ENCODE results near the gene DENND1A. TPM values are rescaled to one million over a fixed set of nuclear protein-coding genes. Genes with fewer than 3 reads are reported as not detected.

DENND1A gene
- total RNA-seq, 2 experiments from 2014 or later, result 12.2 to 14.5 TPM

GRCh38 chr9:123763910-123764588 is 165.9 kb downstream of the DENND1A start:
- Mint-ChIP-seq H3K36me3 (no peaks in the 10 kb centered on the region), H3K4me3 (no peak overlapping the region), H3K9me3 (ENCODE audit: low read depth) (no peaks in the 10 kb centered on the region), H3K27ac (no peak overlapping the region), H3K27me3 (no peaks in the 10 kb centered on the region), H3K4me1 (no peaks in the 10 kb centered on the region)
- CTCF ChIA-PET, result no interaction called here
- ATAC-seq, result no peak
- no peak for DNase-seq

GRCh38 chr9:123761905-123762605 is 167.9 kb downstream of the DENND1A start:
- Mint-ChIP-seq H3K4me1 (no peaks in the 10 kb centered on the region), H3K27me3 (no peaks in the 10 kb centered on the region), H3K27ac (no peak overlapping the region), H3K4me3 (no peak overlapping the region), H3K9me3 (ENCODE audit: low read depth) (no peaks in the 10 kb centered on the region), H3K36me3 (no peaks in the 10 kb centered on the region)
- ATAC-seq (no peak), DNase-seq (no peak)
- CTCF ChIA-PET, result no interaction called here

GRCh38 chr9:123757960-123758359 is 172.0 kb downstream of the DENND1A start:
- Mint-ChIP-seq H3K36me3 (no peaks in the 10 kb centered on the region), H3K27me3 (no peaks in the 10 kb centered on the region), H3K9me3 (ENCODE audit: low read depth) (no peaks in the 10 kb centered on the region), H3K4me1 (peaks cover 3% of the 10 kb centered on the region), H3K27ac (no peak overlapping the region), H3K4me3 (no peak overlapping the region)
- CTCF ChIA-PET, result no interaction called here
- ATAC-seq (no peak), DNase-seq (no peak)

GRCh38 chr9:123757547-123757946 is 172.4 kb downstream of the DENND1A start:
- H3K36me3 Mint-ChIP-seq, result no peaks in the 10 kb centered on the region
- DNase-seq (no peak), ATAC-seq (no peak)
- CTCF ChIA-PET, result no interaction called here
- no peaks in the 10 kb centered on the region for H3K27me3 Mint-ChIP-seq
- H3K9me3 Mint-ChIP-seq (ENCODE audit: low read depth), result no peaks in the 10 kb centered on the region
- H3K4me1 Mint-ChIP-seq, result peaks cover 3% of the 10 kb centered on the region
- no peak overlapping the region for H3K4me3 Mint-ChIP-seq
- no peak overlapping the region for H3K27ac Mint-ChIP-seq

- Mint-ChIP-seq H3K27me3 (no peaks in the 10 kb centered on the region), H3K4me1 (peaks cover 3% of the 10 kb centered on the region), H3K9me3 (ENCODE audit: low read depth) (no peaks in the 10 kb centered on the region), H3K27ac (no peak overlapping the region), H3K36me3 (no peaks in the 10 kb centered on the region), H3K4me3 (no peak overlapping the region)
- ATAC-seq, result no peak
- CTCF ChIA-PET, result no interaction called here
- no peak for DNase-seq
Observed at GRCh38 chr9:123756484-123757106, 173.3 kb downstream of the DENND1A start.

- no peaks in the 10 kb centered on the region for H3K9me3 Mint-ChIP-seq (ENCODE audit: low read depth)
- DNase-seq (no peak), ATAC-seq (no peak)
- no peak overlapping the region for H3K4me3 Mint-ChIP-seq
- H3K4me1 Mint-ChIP-seq, result peaks cover 7% of the 10 kb centered on the region
- H3K27me3 Mint-ChIP-seq, result no peaks in the 10 kb centered on the region
- H3K27ac Mint-ChIP-seq, result no peak overlapping the region
- H3K36me3 Mint-ChIP-seq, result no peaks in the 10 kb centered on the region
- CTCF ChIA-PET, result no interaction called here
Observed at GRCh38 chr9:123753669-123754258, 176.2 kb downstream of the DENND1A start.

- CTCF ChIA-PET, result no interaction called here
- Mint-ChIP-seq H3K27ac (no peak overlapping the region), H3K27me3 (no peaks in the 10 kb centered on the region), H3K9me3 (ENCODE audit: low read depth) (no peaks in the 10 kb centered on the region), H3K4me3 (no peak overlapping the region), H3K36me3 (no peaks in the 10 kb centered on the region), H3K4me1 (peaks cover 7% of the 10 kb centered on the region)
- DNase-seq, result no peak
- ATAC-seq, result no peak
Observed at GRCh38 chr9:123753016-123753415, 176.9 kb downstream of the DENND1A start.

- ATAC-seq (no peak), DNase-seq (no peak)
- Mint-ChIP-seq H3K4me1 (peaks cover 7% of the 10 kb centered on the region), H3K36me3 (no peaks in the 10 kb centered on the region), H3K9me3 (ENCODE audit: low read depth) (no peaks in the 10 kb centered on the region), H3K27me3 (no peaks in the 10 kb centered on the region), H3K27ac (no peak overlapping the region), H3K4me3 (no peak overlapping the region)
- CTCF ChIA-PET, result no interaction called here
Observed at GRCh38 chr9:123749580-123750202, 180.2 kb downstream of the DENND1A start.

GRCh38 chr9:123746765-123747164 is 183.2 kb downstream of the DENND1A start:
- Mint-ChIP-seq H3K9me3 (ENCODE audit: low read depth) (no peaks in the 10 kb centered on the region), H3K27ac (no peak overlapping the region), H3K4me1 (peaks cover 4% of the 10 kb centered on the region), H3K36me3 (no peaks in the 10 kb centered on the region), H3K4me3 (no peak overlapping the region), H3K27me3 (no peaks in the 10 kb centered on the region)
- CTCF ChIA-PET, result no interaction called here
- ATAC-seq (no peak), DNase-seq (no peak)

GRCh38 chr9:123745933-123746332 is 184.0 kb downstream of the DENND1A start:
- no peaks in the 10 kb centered on the region for H3K36me3 Mint-ChIP-seq
- H3K27me3 Mint-ChIP-seq, result no peaks in the 10 kb centered on the region
- no peak for ATAC-seq
- peaks cover 4% of the 10 kb centered on the region for H3K4me1 Mint-ChIP-seq
- CTCF ChIA-PET, result no interaction called here
- no peak overlapping the region for H3K4me3 Mint-ChIP-seq
- DNase-seq, result no peak
- no peaks in the 10 kb centered on the region for H3K9me3 Mint-ChIP-seq (ENCODE audit: low read depth)
- no peak overlapping the region for H3K27ac Mint-ChIP-seq

GRCh38 chr9:123745451-123745850 is 184.5 kb downstream of the DENND1A start:
- no peak for ATAC-seq
- CTCF ChIA-PET, result no interaction called here
- peaks cover 4% of the 10 kb centered on the region for H3K4me1 Mint-ChIP-seq
- no peak overlapping the region for H3K27ac Mint-ChIP-seq
- no peaks in the 10 kb centered on the region for H3K9me3 Mint-ChIP-seq (ENCODE audit: low read depth)
- H3K27me3 Mint-ChIP-seq, result no peaks in the 10 kb centered on the region
- no peak overlapping the region for H3K4me3 Mint-ChIP-seq
- H3K36me3 Mint-ChIP-seq, result no peaks in the 10 kb centered on the region
- DNase-seq, result no peak

GRCh38 chr9:123743737-123744136 is 186.2 kb downstream of the DENND1A start:
- CTCF ChIA-PET, result no interaction called here
- DNase-seq (no peak), ATAC-seq (no peak)
- H3K27ac Mint-ChIP-seq, result no peak overlapping the region
- H3K4me3 Mint-ChIP-seq, result no peak overlapping the region
- H3K9me3 Mint-ChIP-seq (ENCODE audit: low read depth), result no peaks in the 10 kb centered on the region
- no peaks in the 10 kb centered on the region for H3K4me1 Mint-ChIP-seq
- no peaks in the 10 kb centered on the region for H3K36me3 Mint-ChIP-seq
- H3K27me3 Mint-ChIP-seq, result no peaks in the 10 kb centered on the region

- DNase-seq (no peak), ATAC-seq (no peak)
- H3K36me3 Mint-ChIP-seq, result no peaks in the 10 kb centered on the region
- H3K9me3 Mint-ChIP-seq (ENCODE audit: low read depth), result no peaks in the 10 kb centered on the region
- H3K27ac Mint-ChIP-seq, result no peak overlapping the region
- H3K4me1 Mint-ChIP-seq, result no peaks in the 10 kb centered on the region
- no peaks in the 10 kb centered on the region for H3K27me3 Mint-ChIP-seq
- CTCF ChIA-PET, result no interaction called here
- no peak overlapping the region for H3K4me3 Mint-ChIP-seq
Observed at GRCh38 chr9:123742009-123742767, 187.7 kb downstream of the DENND1A start.
